ENCODE data around the gene SERINC1.
"Not testable (repeated sequence)": the region's sequence is repeated elsewhere in the genome, so short reads cannot be mapped to it uniquely, and the experiment has no call there.

SERINC1 gene
- total RNA-seq: 320 to 323 reads per million in 2 donors

- DNase-seq: peak; percentile 79
Measured at GRCh38 chr6:122471107-122472021, at the start of gene SERINC1. TSS of gene SERINC1 (minus strand) at chr6:122471807. CDS start at chr6:122471737, 70 bp downstream.

GRCh38 chr6:122511193-122511924 is 39.8 kb upstream of the SERINC1 start:
- no peak for DNase-seq

DNA sequence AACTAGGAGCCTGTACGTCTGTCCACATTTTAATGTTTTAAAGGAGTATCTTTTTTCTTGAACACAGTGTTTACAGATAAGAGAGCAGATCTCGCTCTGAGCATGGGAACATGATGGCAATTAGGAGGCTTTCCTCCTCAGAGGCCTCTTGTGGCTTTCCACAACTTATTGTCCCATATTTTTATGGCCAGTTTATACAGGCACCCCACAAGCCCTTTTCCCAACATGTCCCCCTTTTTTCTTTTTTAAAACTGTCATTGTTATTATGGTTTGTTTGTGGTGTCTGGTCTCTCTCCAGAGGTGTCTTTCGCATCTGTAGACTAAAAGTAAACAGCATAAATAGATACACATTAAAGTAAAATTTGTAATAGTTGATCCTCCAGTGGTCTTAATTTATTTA is 33.6 kb upstream of the SERINC1 start:
- DNase-seq: not testable (repeated sequence)

- no peak for DNase-seq
Measured at GRCh38 chr6:122501475-122501874, 29.9 kb upstream of the SERINC1 start.

GRCh38 chr6:122495612-122496011 is 24.0 kb upstream of the SERINC1 start:
- DNase-seq: no peak

DNA sequence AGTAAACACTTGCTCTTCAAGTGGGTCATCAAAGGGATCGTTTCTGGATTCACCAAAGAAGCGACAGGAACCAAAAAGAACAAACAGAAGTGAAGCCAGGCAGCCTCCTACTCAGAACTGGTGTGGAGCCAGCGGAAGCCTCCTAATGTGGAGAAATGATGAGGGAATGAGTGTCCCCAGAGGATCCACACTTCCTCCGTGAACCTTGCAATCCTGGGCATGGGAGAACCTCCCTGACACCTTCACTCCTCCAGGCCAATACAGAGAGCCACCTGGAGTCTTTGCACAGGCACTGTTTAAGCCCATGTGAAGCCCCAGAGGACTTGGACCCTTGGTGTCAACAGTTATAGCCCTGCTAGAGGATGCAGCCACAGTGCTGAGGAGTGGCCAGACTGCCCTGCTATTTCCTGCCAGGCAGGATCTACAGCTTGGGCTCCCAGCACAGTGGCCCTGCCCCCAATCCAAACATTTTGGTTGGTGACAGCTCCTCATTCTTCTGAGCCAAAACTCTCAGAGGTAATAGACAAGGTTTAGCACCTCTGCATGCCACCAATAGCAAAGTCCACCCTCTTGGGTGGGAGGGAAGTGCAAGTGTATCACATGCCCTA is 23.2 kb upstream of the SERINC1 start:
- DNase-seq: no peak

- no peak for DNase-seq
Measured at GRCh38 chr6:122491919-122492555, 20.4 kb upstream of the SERINC1 start.

DNA sequence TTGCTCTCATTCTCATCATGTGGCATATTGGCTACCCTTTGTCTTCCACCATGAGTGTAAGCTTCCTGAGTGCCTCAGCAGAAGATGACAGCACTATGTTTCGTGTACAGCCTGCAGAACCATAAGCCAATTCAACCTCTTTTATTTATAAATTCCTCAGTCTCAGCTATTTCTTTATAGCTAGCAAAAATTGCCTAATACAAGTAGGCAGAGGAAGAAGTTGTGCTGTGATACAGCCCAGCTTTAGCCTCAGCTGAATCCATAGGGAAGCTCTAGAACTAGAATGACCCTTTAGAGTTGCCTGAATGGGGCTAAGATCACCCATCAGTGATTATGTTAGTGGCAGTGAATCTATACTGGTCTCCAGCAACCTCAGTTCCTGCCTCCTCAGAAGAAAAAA is 19.0 kb upstream of the SERINC1 start:
- no peak for DNase-seq

- no peak for DNase-seq
Measured at GRCh38 chr6:122484760-122485159, 13.2 kb upstream of the SERINC1 start.

DNA sequence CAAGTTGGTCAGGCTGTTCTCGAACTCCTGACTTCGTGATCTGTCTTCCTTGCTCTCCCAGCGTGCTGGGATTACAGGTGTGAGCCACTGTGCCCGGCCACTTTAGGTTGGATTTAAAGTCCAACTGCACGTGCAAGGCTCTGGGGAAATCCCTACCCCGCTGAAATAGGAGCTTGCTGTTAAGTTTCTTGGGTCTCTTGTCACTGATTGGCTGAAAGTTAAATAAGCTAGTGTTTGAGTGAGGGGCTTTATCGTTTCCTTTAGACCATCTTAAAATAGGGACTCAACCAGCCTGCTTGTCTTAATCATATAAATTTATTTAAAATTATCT is 11.1 kb upstream of the SERINC1 start:
- no peak for DNase-seq

- DNase-seq: no peak
Measured at GRCh38 chr6:122476131-122476530, 4.5 kb upstream of the SERINC1 start.

- DNase-seq: no peak
Measured at GRCh38 chr6:122472022-122472340, 374 bp upstream of the SERINC1 start.

DNA sequence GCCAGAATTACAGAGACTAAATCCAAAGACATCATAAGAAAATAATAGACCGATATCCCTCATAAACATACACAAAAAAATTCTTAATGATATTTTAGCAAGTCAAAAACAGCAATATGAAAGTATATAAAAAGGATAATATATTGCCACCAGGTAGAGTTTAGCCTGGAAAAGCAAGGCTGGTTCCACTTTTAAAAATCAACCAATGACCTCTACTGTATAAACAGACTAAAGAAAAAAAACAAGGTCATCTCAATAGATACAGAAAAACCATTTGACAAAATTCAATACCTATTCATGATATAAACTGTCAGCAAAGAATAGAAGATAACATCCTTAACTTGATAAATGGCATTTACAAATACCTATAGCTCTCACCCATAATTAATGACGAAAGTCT is 9.7 kb downstream of the SERINC1 start:
- no peak for DNase-seq

GRCh38 chr6:122459865-122460416 is 11.7 kb downstream of the SERINC1 start:
- not testable (repeated sequence) for DNase-seq

- DNase-seq: no peak
Measured at GRCh38 chr6:122459240-122459639, 12.4 kb downstream of the SERINC1 start.

GRCh38 chr6:122458087-122458486 is 13.5 kb downstream of the SERINC1 start:
- no peak for DNase-seq

- DNase-seq: not testable (repeated sequence)
Measured at GRCh38 chr6:122455116-122455515, 16.5 kb downstream of the SERINC1 start.

DNA sequence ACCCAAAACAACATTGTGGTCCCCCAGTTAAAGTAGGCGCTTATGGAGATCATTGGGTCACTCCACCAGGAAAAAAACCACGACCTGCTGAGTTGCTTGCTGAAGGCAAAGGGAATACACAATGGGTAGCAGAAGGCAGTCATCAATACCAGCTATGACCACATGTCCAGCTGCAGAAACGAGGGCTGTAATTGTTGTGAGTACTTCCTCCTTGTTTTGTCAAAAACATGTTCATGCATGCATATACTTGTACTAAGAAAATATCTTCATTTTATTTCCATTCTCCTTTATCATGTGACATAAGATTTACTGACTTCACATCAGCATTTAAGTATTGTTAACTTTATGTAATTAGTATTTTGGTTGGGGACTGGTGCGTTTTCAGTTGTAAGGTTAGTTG is 16.9 kb downstream of the SERINC1 start:
- no peak for DNase-seq

DNA sequence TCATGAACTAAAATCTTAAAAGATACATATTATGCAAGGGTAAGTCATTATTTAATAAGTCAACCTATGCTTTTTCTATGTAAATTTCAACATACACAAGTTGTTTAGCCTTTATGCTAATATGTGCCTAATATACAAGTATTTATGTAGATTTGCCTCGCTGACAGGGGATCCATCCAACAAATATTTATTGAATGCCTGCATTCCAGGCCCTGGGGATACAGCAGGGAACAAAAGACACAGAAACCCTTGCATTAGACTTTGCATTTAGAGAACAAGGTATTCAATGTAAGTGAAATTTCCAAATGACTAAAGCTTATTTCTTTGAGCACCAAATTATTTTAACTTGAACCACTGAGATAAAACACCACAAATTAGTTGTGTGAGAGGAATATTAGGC is 19.1 kb downstream of the SERINC1 start:
- no peak for DNase-seq

DNA sequence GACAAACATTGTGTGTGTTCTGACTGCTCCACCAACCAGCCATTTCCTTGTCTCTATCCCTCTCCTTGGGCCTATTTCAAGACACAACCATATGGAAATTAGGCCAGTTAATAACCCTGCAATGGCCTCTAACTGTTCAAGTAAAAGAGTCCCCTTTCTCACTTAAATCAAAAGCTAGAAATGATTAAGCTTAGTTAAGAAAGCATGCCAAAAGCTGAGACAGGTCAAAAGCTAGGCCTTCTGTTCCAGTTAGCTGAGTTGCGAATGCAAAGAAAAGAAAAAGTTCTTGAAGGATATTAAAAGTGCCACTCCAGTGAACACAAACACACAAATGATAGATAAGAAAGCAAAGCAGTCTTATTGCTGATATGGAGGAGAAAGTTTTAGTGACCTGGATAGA is 22.5 kb downstream of the SERINC1 start:
- DNase-seq: no peak

GRCh38 chr6:122445274-122445673 is 26.3 kb downstream of the SERINC1 start:
- DNase-seq: no peak

GRCh38 chr6:122438975-122439374 is 32.6 kb downstream of the SERINC1 start:
- DNase-seq: no peak

GRCh38 chr6:122432816-122433215 is 38.8 kb downstream of the SERINC1 start:
- DNase-seq: no peak
